Keratinocyte (primary cell): ENCODE data around the gene S1PR2. TPM values are rescaled to one million over a fixed set of nuclear protein-coding genes. Genes with fewer than 3 reads are reported as not detected.

Source experiments
- DNase-seq: peaks from one replicate; pipeline ENCODE4 v3.0.0-alpha.2; 2011; ENCODE audit warnings: low read depth, missing footprints, low spot score
- FAIRE-seq: peaks from 2 replicates; lab custom pipeline; 2011; peaks lifted over from hg19 to GRCh38; lab: Jason Lieb, UNC
- H2AFZ ChIP-seq: 2 replicates; pipeline ENCODE4 v1.6.0; 2012; ENCODE audit warnings: low read length, control low read depth, inconsistent platforms; ENCODE audit not compliant: control insufficient read depth
- H3K27ac ChIP-seq: 2 replicates; pipeline ENCODE4 v1.5.1; 2011; ENCODE audit warnings: low read length; ENCODE audit not compliant: control insufficient read depth, insufficient read depth
- H3K27me3 ChIP-seq: 3 replicates; pipeline ENCODE4 v1.6.0; 2011; ENCODE audit warnings: low read length; ENCODE audit not compliant: control insufficient read depth, insufficient read depth; ENCODE audit errors: extremely low read depth
- H3K36me3 ChIP-seq, 2 experiments: 2 replicates in 1 of 2; 3 replicates in 1 of 2; pipeline ENCODE4 v1.5.1; 2011; ENCODE audit warnings: low read length in 2 of 2, mild to moderate bottlenecking in 1 of 2; ENCODE audit not compliant: control insufficient read depth in 2 of 2, insufficient read depth in 2 of 2; ENCODE audit errors: extremely low read depth in 1 of 2
- H3K4me1 ChIP-seq: 3 replicates; pipeline ENCODE4 v1.5.1; 2011; ENCODE audit warnings: low read length; ENCODE audit not compliant: control insufficient read depth, insufficient read depth; ENCODE audit errors: extremely low read depth
- H3K4me2 ChIP-seq: 3 replicates; pipeline ENCODE4 v1.6.0; 2011; ENCODE audit warnings: low read depth, low read length; ENCODE audit not compliant: control insufficient read depth, insufficient read depth; ENCODE audit errors: extremely low read depth
- H3K4me3 ChIP-seq, 3 experiments: fragments of 200-600 bp in 1 of 3; sonication (generic) in 1 of 3; 2 replicates in 2 of 3; 3 replicates in 1 of 3; pipeline ENCODE4 v1.5.1; 2011 to 2016; ENCODE audit warnings: low read length in 3 of 3, mild to moderate bottlenecking in 3 of 3, control low read depth in 2 of 3, inconsistent platforms in 1 of 3, low read depth in 1 of 3, mixed read lengths in 1 of 3, mixed run types in 1 of 3, moderate library complexity in 1 of 3; ENCODE audit not compliant: control insufficient read depth in 2 of 3, insufficient read depth in 2 of 3; ENCODE audit errors: extremely low read depth in 1 of 3
- H3K79me2 ChIP-seq: 2 replicates; pipeline ENCODE4 v1.6.0; 2012; ENCODE audit warnings: low read length; ENCODE audit not compliant: control insufficient read depth, insufficient read depth
- H3K9ac ChIP-seq: 3 replicates; pipeline ENCODE4 v1.6.0; 2011; ENCODE audit warnings: low read length; ENCODE audit not compliant: control insufficient read depth, insufficient read depth; ENCODE audit errors: extremely low read depth
- H3K9me1 ChIP-seq: 3 replicates; pipeline ENCODE4 v1.6.0; 2011; ENCODE audit warnings: low read length; ENCODE audit not compliant: control insufficient read depth, insufficient read depth; ENCODE audit errors: extremely low read depth
- H3K9me3 ChIP-seq: 2 replicates; pipeline ENCODE4 v1.5.1; 2012; ENCODE audit warnings: low read depth, low read length; ENCODE audit not compliant: control insufficient read depth
- H4K20me1 ChIP-seq: 3 replicates; pipeline ENCODE4 v1.6.0; 2011; ENCODE audit warnings: low read length; ENCODE audit not compliant: control insufficient read depth, insufficient read depth; ENCODE audit errors: extremely low read depth
- CTCF ChIP-seq, 3 experiments: IDR thresholded peaks in 1 of 3; conservative IDR thresholded peaks in 1 of 3; optimal IDR thresholded peaks in 1 of 3; 2 replicates in 2 of 3; 3 replicates in 1 of 3; pipeline versions ENCODE3 to v1.5.1; 2011; ENCODE audit warnings: low read length in 3 of 3, mild to moderate bottlenecking in 3 of 3, moderate library complexity in 2 of 3, control low read depth in 1 of 3, inconsistent platforms in 1 of 3; ENCODE audit not compliant: insufficient read depth in 2 of 3; ENCODE audit errors: extremely low read depth in 1 of 3
- EZH2 ChIP-seq: IDR thresholded peaks from one replicate; pipeline ENCODE4 v1.6.1; 2012; ENCODE audit warnings: inconsistent platforms, mild to moderate bottlenecking, low read length, moderate library complexity
- dilution Hi-C: fragments of 300-500 bp; cut with MboI; formaldehyde crosslinking; loops from one replicate; pipeline ENCODE4 v1.7.0; 2020; ENCODE audit warnings: low sequenced_read_pairs; ENCODE audit not compliant: extremely low pct_ligation_motif_present
- polyA plus RNA-seq, 5 experiments: library from polyadenylated mRNA; depleted of rRNA in 3 of 5; stranded (reverse) in 3 of 5; stranded (forward) in 1 of 5; unstranded in 1 of 5; fragments of >200 nt; gene quantifications; 1 replicate in 1 of 5; 2 replicates in 3 of 5; 3 replicates in 1 of 5; pipeline versions ENCODE4 v1.2.1 to v1.2.3, GENCODE V29; 2011 to 2012; ENCODE audit warnings: missing spikeins in 2 of 5, low read depth in 1 of 5, low replicate concordance in 1 of 5

S1PR2 gene
- polyA plus RNA-seq, 1 donor (not counting 4 experiments of a cell fraction or from before 2014, with no cell fraction given): 1.6 TPM

GRCh38 chr19:10206226-10206885 is 24.8 kb downstream of the S1PR2 start:
- no peaks in the 10 kb centered on the region for H3K27me3 ChIP-seq
- H3K4me3 ChIP-seq: no peak overlapping the region
- dilution Hi-C loops: no loop called here
- H4K20me1 ChIP-seq: no peaks in the 10 kb centered on the region
- H3K79me2 ChIP-seq: no peaks in the 10 kb centered on the region
- H3K27ac ChIP-seq: no peak overlapping the region
- peaks cover under 1% of the 10 kb centered on the region for H3K4me1 ChIP-seq
- no peak for TF ChIP-seq CTCF (optimal IDR thresholded peaks at IDR 0.05 in 1 of 3, IDR thresholded peaks at IDR 0.05 in 1 of 3, conservative IDR thresholded peaks at IDR 0.05 in 1 of 3; ENCODE audit: extremely low read depth in 1 of 3, insufficient read depth in 2 of 3, low read length in 3 of 3)
- no peak for TF ChIP-seq EZH2
- H3K9me3 ChIP-seq: no peaks in the 10 kb centered on the region
- H3K9ac ChIP-seq: no peak overlapping the region
- H3K9me1 ChIP-seq: no peaks in the 10 kb centered on the region
- H2AFZ ChIP-seq: no peak overlapping the region
- FAIRE-seq (no peak), DNase-seq (no peak)
- no peak overlapping the region for H3K4me2 ChIP-seq
- no peaks in the 10 kb centered on the region for H3K36me3 ChIP-seq

- no peak for DNase-seq
- no peak overlapping the region for H2AFZ ChIP-seq
- H3K9ac ChIP-seq: no peak overlapping the region
- no peaks in the 10 kb centered on the region for H3K9me3 ChIP-seq
- no peaks in the 10 kb centered on the region for H3K27me3 ChIP-seq
- H3K4me3 ChIP-seq: no peak overlapping the region
- no peak for FAIRE-seq
- no peaks in the 10 kb centered on the region for H4K20me1 ChIP-seq
- H3K27ac ChIP-seq: no peak overlapping the region
- no peaks in the 10 kb centered on the region for H3K9me1 ChIP-seq
- H3K36me3 ChIP-seq: no peaks in the 10 kb centered on the region
- TF ChIP-seq EZH2: no peak
- TF ChIP-seq CTCF (optimal IDR thresholded peaks at IDR 0.05 in 1 of 3, IDR thresholded peaks at IDR 0.05 in 1 of 3, conservative IDR thresholded peaks at IDR 0.05 in 1 of 3; ENCODE audit: extremely low read depth in 1 of 3, insufficient read depth in 2 of 3, low read length in 3 of 3): no peak
- no peaks in the 10 kb centered on the region for H3K79me2 ChIP-seq
- dilution Hi-C loops: no loop called here
- H3K4me2 ChIP-seq: no peak overlapping the region
- peaks cover 8% of the 10 kb centered on the region for H3K4me1 ChIP-seq
These were observed 25.5 kb downstream of the S1PR2 start for GRCh38 chr19:10205636-10206035.
